MCF 10A (cell line): ENCODE measurements around the gene KLF17. TPM values are rescaled to one million over a fixed set of nuclear protein-coding genes. Genes with fewer than 3 reads are reported as not detected.

Experiments used
- Bru-seq: library from RNA; stranded (reverse); fragments of 400-500 nt; gene quantifications from one replicate; lab custom pipeline; 2021; lab: Mats Ljungman, UMichigan
- BruChase-seq, 2 experiments: library from RNA; stranded (reverse); fragments of 400-500 nt; gene quantifications; one replicate each; lab custom pipeline; 2021; lab: Mats Ljungman, UMichigan
- BruUV-seq: library from RNA; stranded (reverse); fragments of 400-500 nt; replicated peaks from 2 replicates; lab custom pipeline; 2021; lab: Mats Ljungman, UMichigan
- CTCF ChIA-PET: fragments of 300-600 bp; sonication (Branson Sonifier 250); formaldehyde crosslinking; extraction: SDS; loops from one replicate; lab custom pipeline; 2021; ENCODE audit warnings: antibody characterized with exemption, inconsistent platforms; lab: Yijun Ruan, JAX
- POLR2A ChIA-PET: fragments of 300-600, 350-650 bp; sonication (Branson Sonifier 250); formaldehyde crosslinking; extraction: SDS; loops from one replicate; lab custom pipeline; 2020; ENCODE audit warnings: antibody characterized with exemption, inconsistent platforms; lab: Yijun Ruan, JAX
- DNase-seq: peaks from one replicate; pipeline ENCODE4 v3.0.0-alpha.2; 2018; ENCODE audit not compliant: unreplicated experiment
- H3K27ac Mint-ChIP-seq: one replicate; pipeline ENCODE4 v1.8.0; 2022; ENCODE audit warnings: mild to moderate bottlenecking, low read depth, mixed read lengths; ENCODE audit not compliant: unreplicated experiment
- H3K27me3 Mint-ChIP-seq: one replicate; pipeline ENCODE4 v1.8.0; 2022; ENCODE audit warnings: mixed read lengths; ENCODE audit not compliant: insufficient read depth, unreplicated experiment
- H3K36me3 Mint-ChIP-seq: one replicate; pipeline ENCODE4 v1.8.0; 2022; ENCODE audit warnings: mild to moderate bottlenecking, moderate library complexity, mixed read lengths; ENCODE audit not compliant: insufficient read depth, unreplicated experiment
- H3K4me1 Mint-ChIP-seq: one replicate; pipeline ENCODE4 v1.8.0; 2022; ENCODE audit warnings: mixed read lengths; ENCODE audit not compliant: insufficient read depth, unreplicated experiment
- H3K4me3 Mint-ChIP-seq: one replicate; pipeline ENCODE4 v1.8.0; 2022; ENCODE audit warnings: mild to moderate bottlenecking, moderate library complexity, mixed read lengths; ENCODE audit not compliant: unreplicated experiment
- H3K9me3 Mint-ChIP-seq: one replicate; pipeline ENCODE4 v1.8.0; 2022; ENCODE audit warnings: mixed read lengths; ENCODE audit not compliant: unreplicated experiment
- intact Hi-C: fragments of 100-400 bp; cut with micrococcal nuclease; formaldehyde crosslinking; loops from 2 replicates; pipeline ENCODE4 v1.14.1; 2022
- long read RNA-seq: library from polyadenylated mRNA; stranded (forward); transcript quantifications from one replicate; pipeline ENCODE4 v2.0.0, GENCODE V29; 2022
- total RNA-seq: library from RNA; stranded (reverse); gene quantifications from 2 replicates; pipeline ENCODE4 v1.2.3, GENCODE V29; 2022
- TF ChIP-seq, protein P1 (sequence below): fragments of 200-600 bp; IDR thresholded peaks from one replicate; pipeline ENCODE4 v1.8.0; 2022; ENCODE audit warnings: antibody characterized with exemption, mild to moderate bottlenecking; ENCODE audit not compliant: unreplicated experiment

Gene KLF17, protein sequence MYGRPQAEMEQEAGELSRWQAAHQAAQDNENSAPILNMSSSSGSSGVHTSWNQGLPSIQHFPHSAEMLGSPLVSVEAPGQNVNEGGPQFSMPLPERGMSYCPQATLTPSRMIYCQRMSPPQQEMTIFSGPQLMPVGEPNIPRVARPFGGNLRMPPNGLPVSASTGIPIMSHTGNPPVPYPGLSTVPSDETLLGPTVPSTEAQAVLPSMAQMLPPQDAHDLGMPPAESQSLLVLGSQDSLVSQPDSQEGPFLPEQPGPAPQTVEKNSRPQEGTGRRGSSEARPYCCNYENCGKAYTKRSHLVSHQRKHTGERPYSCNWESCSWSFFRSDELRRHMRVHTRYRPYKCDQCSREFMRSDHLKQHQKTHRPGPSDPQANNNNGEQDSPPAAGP
- not detected in 2 replicates for total RNA-seq
- not detected for Bru-seq, nascent RNA
- percentile 23 among the genes with signal in this experiment for BruChase-seq, experiment 1, labeled RNA remaining after a 6-hour chase
- BruChase-seq, experiment 2, labeled RNA remaining after a 2-hour chase = percentile 25 among the genes with signal in this experiment
- long read RNA-seq = 0 reads

DNA sequence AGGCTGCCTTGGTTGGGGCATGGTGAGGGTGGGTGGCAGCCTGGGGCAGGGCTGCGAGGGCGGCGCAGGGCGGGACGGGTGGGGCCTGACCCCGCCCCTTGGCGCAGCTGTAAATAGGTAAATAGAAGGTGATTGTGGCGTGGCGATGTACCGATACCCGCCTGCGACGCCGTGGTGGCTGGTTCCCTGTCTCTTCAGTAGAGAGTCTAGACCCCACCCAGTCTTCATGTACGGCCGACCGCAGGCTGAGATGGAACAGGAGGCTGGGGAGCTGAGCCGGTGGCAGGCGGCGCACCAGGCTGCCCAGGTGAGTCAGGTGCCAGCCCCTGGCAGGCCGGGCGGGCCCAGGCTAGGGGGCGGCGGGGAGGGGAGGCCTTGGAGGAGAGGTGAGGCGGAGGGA lies at the start of gene KLF17:
Gene KLF17, plus strand, starts transcription at position 140 of the 400 bp plus-strand sequence. Its CDS starts 87 bp downstream, at position 227.
- ChIA-PET POLR2A (no interaction called here), CTCF (no interaction called here)
- H3K4me1 Mint-ChIP-seq = no peaks in the 10 kb centered on the region
- no peaks in the 10 kb centered on the region for H3K36me3 Mint-ChIP-seq
- peaks cover 19% of the 10 kb centered on the region for H3K27me3 Mint-ChIP-seq
- intact Hi-C loops = no loop called here
- H3K27ac Mint-ChIP-seq = no peak within 1 kb of the TSS
- no TSS peak for BruUV-seq
- DNase-seq = no peak
- no peak within 1 kb of the TSS for H3K4me3 Mint-ChIP-seq
- H3K9me3 Mint-ChIP-seq = no peaks in the 10 kb centered on the region
- TF ChIP-seq, protein P1, sequence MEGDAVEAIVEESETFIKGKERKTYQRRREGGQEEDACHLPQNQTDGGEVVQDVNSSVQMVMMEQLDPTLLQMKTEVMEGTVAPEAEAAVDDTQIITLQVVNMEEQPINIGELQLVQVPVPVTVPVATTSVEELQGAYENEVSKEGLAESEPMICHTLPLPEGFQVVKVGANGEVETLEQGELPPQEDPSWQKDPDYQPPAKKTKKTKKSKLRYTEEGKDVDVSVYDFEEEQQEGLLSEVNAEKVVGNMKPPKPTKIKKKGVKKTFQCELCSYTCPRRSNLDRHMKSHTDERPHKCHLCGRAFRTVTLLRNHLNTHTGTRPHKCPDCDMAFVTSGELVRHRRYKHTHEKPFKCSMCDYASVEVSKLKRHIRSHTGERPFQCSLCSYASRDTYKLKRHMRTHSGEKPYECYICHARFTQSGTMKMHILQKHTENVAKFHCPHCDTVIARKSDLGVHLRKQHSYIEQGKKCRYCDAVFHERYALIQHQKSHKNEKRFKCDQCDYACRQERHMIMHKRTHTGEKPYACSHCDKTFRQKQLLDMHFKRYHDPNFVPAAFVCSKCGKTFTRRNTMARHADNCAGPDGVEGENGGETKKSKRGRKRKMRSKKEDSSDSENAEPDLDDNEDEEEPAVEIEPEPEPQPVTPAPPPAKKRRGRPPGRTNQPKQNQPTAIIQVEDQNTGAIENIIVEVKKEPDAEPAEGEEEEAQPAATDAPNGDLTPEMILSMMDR = no peak

DNA sequence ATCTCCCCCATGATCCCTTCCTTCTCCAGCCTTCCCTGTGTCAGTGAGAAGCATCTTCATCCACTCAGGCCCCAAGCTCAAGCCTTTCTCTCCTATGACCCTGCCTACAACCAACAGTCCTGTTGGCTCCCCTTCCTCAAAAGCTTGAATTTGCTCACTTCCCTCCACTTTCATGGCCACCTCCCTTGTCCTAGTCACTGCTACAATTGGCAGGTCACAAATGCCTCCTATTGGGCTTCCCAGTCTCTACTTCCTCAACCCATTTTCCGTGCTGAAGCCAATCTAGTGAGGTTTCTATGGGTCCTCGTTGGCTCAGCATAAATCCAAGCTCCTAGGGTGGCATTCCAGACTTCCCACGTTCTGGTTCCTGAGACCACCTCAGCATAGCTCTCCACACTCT lies 47.2 kb upstream of the KLF17 start:
- ChIA-PET POLR2A (interaction anchor here (0.6 kb wide), 2 partner anchors 84 to 576 kb away, joined by 3 read pairs; no protein-coding TSS in a partner anchor), CTCF (interaction anchor here (0.6 kb wide), 2 partner anchors 165 to 463 kb away, joined by 3 read pairs; no protein-coding TSS in a partner anchor)
- DNase-seq = no peak
- TF ChIP-seq, protein P1 = no peak
- intact Hi-C loops = no loop called here
- Mint-ChIP-seq H3K4me3 (no peak overlapping the region), H3K9me3 (no peaks in the 10 kb centered on the region), H3K27ac (no peak overlapping the region), H3K27me3 (no peaks in the 10 kb centered on the region), H3K4me1 (no peaks in the 10 kb centered on the region), H3K36me3 (no peaks in the 10 kb centered on the region)
- BruUV-seq = no TSS peak

DNA sequence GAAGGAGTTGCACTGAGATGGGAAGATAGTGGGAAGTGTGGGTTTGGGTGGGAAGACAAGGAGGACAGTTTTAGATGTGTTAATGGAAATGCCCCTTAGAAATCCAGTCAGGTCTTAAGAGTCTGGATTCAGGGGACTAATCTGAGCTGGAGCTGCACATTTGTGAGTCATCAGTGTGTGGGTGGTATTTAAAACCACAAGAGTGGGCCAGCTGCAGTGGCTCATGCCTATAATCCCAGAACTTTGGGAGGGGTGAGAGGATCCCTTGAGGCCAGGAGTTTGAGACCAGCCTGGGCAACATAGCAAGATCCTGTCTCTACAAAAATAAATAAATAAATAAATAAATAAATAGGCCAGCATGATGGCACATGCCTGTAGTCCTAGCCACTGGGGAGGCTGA lies 46.4 kb upstream of the KLF17 start:
- Mint-ChIP-seq H3K36me3 (no peaks in the 10 kb centered on the region), H3K4me3 (no peak overlapping the region), H3K4me1 (no peaks in the 10 kb centered on the region), H3K27ac (no peak overlapping the region), H3K9me3 (no peaks in the 10 kb centered on the region), H3K27me3 (no peaks in the 10 kb centered on the region)
- intact Hi-C loops = no loop called here
- CTCF ChIA-PET = interaction anchor here (0.9 kb wide), 1 partner anchor 25 kb away, joined by 3 read pairs; no protein-coding TSS in a partner anchor
- TF ChIP-seq, protein P1 = no peak
- no TSS peak for BruUV-seq
- POLR2A ChIA-PET = interaction anchor here (1.1 kb wide), 1 partner anchor 11 kb away, joined by 4 read pairs; no protein-coding TSS in a partner anchor
- peak; percentile 74 for DNase-seq

DNA sequence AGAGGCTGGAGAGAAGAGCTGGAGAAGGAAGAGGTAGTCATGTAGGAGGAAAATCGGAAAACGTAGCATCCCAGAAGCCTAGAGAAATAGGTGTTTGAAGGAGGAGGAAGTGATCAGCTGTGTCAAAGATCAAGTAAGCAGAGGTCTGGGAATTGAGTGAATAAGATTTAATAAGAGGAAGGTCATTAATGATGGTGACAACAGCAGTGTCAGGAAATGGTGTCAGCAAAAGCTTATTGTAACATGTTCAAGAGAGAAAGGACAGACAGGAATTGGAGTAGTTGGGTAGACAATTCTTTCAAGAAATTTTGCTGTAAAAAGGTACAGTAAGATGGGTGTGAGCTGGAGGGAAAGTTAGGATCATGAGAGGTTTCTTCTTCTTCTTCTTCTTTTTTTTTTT lies 45.8 kb upstream of the KLF17 start:
- no peaks in the 10 kb centered on the region for H3K4me1 Mint-ChIP-seq
- H3K27me3 Mint-ChIP-seq = no peaks in the 10 kb centered on the region
- no peak overlapping the region for H3K27ac Mint-ChIP-seq
- ChIA-PET CTCF (interaction anchor here (0.7 to 0.9 kb wide), 2 partner anchors 25 to 119 kb away, joined by 3 read pairs; no protein-coding TSS in a partner anchor), POLR2A (interaction anchor here (1.1 kb wide), 1 partner anchor 11 kb away, joined by 4 read pairs; no protein-coding TSS in a partner anchor)
- H3K4me3 Mint-ChIP-seq = no peak overlapping the region
- H3K9me3 Mint-ChIP-seq = no peaks in the 10 kb centered on the region
- H3K36me3 Mint-ChIP-seq = no peaks in the 10 kb centered on the region
- TF ChIP-seq, protein P1 = no peak
- intact Hi-C loops = no loop called here
- BruUV-seq = no TSS peak
- no peak for DNase-seq
